Adrenal gland (tissue), 12 donors: ENCODE data around the gene NFE2. TPM values are rescaled to one million over a fixed set of nuclear protein-coding genes. Genes with fewer than 3 reads are reported as not detected.
A peak's percentile ranks its signal among the peaks of the same experiment; 100 is the strongest.

Source experiments
- DNase-seq, 7 donors: peaks; one replicate each; pipeline ENCODE4 v3.0.0-alpha.2; 2019 to 2020
- H3K27ac ChIP-seq, 5 donors: fragments of 200-600 bp; sonication (generic) in 4 of 5; 1 replicate in 3 of 5; 2 replicates in 2 of 5; pipeline versions ENCODE4 v1.5.1 to v1.8.0; 2016 to 2020; ENCODE audit warnings: mild to moderate bottlenecking in 1 of 5
- H3K27me3 ChIP-seq: fragments of 200-600 bp; 2 replicates; pipeline ENCODE4 v1.8.0; 2021
- H3K36me3 ChIP-seq, 2 donors: fragments of 200-600 bp; replicated peaks in 1 of 2; 1 replicate in 1 of 2; 2 replicates in 1 of 2; pipeline versions ENCODE4 v1.5.1 to v1.8.0; 2018 to 2022
- H3K4me1 ChIP-seq, 2 donors: fragments of 200-600 bp; replicated peaks in 1 of 2; 1 replicate in 1 of 2; 2 replicates in 1 of 2; pipeline versions ENCODE4 v1.5.1 to v1.8.0; 2018 to 2021
- H3K4me3 ChIP-seq, 4 donors: fragments of 200-600 bp; sonication (generic) in 3 of 4; one replicate each; pipeline ENCODE4 v1.5.1; 2016 to 2018
- H3K9me3 ChIP-seq, 3 donors: fragments of 200-600 bp; sonication (generic) in 1 of 3; replicated peaks in 1 of 3; 1 replicate in 2 of 3; 2 replicates in 1 of 3; pipeline versions ENCODE4 v1.5.1 to v1.8.0; 2016 to 2021
- CTCF ChIP-seq, 6 experiments: fragments of 450-650 bp in 4 of 6; fragments of 200-600 bp in 2 of 6; sonication (generic) in 1 of 6; IDR thresholded peaks; 1 replicate in 5 of 6; 2 replicates in 1 of 6; pipeline versions ENCODE4 v1.5.1 to v1.8.0; 2016 to 2021; ENCODE audit warnings: antibody characterized with exemption in 6 of 6, mild to moderate bottlenecking in 2 of 6, moderate library complexity in 1 of 6
- POLR2A ChIP-seq, 2 donors: fragments of 450-650 bp; IDR thresholded peaks; one replicate each; pipeline ENCODE4 v1.6.1; 2017; ENCODE audit warnings: antibody characterized with exemption in 2 of 2, mild to moderate bottlenecking in 2 of 2, moderate library complexity in 1 of 2
- WGBS, 4 donors: extraction: QIAGEN DNeasy Blood & Tissue Kit in 2 of 4; methylation state at CpG; one replicate each; pipeline versions ENCODE4 v1.1.5 to v1.1.7; 2013 to 2017; 5-methylcytosine and 5-hydroxymethylcytosine counted together
- intact Hi-C, 2 donors: fragments of 100-400 bp; cut with DNase I; formaldehyde crosslinking; loops; one replicate each; pipeline versions ENCODE4 v1.14.1 to v1.15.0; 2022 to 2023
- polyA plus RNA-seq, 3 donors: library from polyadenylated mRNA; stranded (reverse); fragments of 200-250 nt in 2 of 3; fragments of 350-450 nt in 1 of 3; fragmentation: Illumina TruSeq in 1 of 3; extraction: RNeasy Lipid Tissue Mini Kit (QIAGEN cat#74804) in 1 of 3; gene quantifications; one replicate each; pipeline ENCODE4 v1.2.3, GENCODE V29; 2013 to 2014
- total RNA-seq, 9 donors: library from RNA; depleted of rRNA in 4 of 9; stranded (reverse); fragments of >200 nt in 4 of 9; fragments of 120-200 nt in 1 of 9; fragmentation: NEBNext Ultra II Directional in 1 of 9; extraction: Animal tissue kit (Norgen Biotek cat#: 25700) in 1 of 9; gene quantifications; one replicate each; pipeline versions ENCODE4 v1.1.0 to v1.2.4, GENCODE V29; 2013 to 2023
- donor health status: healthy with polysubstance abuse.
- donor health status: Bipolar disorder and iron deficiency.
- donor health status: DM: yes; HTN: yes; CAD: no.
- donor health status: DM: no; HTN: no; CAD: no.
- donor health status: DM: no; HTN: no; CAD: no.
- donor health status: DM: yes; HTN: yes; CAD: no.

The NFE2 gene
- total and polyA plus RNA-seq, 12 donors = 0.13 to 3.8 (median 0.60) TPM; not detected in 6

GRCh38 chr12:54304187-54304810 is 3.5 kb upstream of the NFE2 start:
- Histone ChIP-seq H3K27ac (no peak overlapping the region), H3K36me3 (no peaks in the 10 kb centered on the region), H3K4me1 (peaks cover 7 to 17% of the 10 kb centered on the region in 2 donors), H3K4me3 (no peak overlapping the region), H3K9me3 (no peaks in the 10 kb centered on the region), H3K27me3 (peaks cover 3% of the 10 kb centered on the region)
- WGBS, 4 donors = 12 to 24% (median 21%) methylated on average over 10 to 12 of the region's 12 CpGs
- TF ChIP-seq CTCF (IDR thresholded peaks at IDR 0.05) (no peak), POLR2A (IDR thresholded peaks at IDR 0.05) (no peak)
- DNase-seq = peak; percentile 43 to 79 (median 73)
- intact Hi-C loops = no loop called here

- intact Hi-C loops = no loop called here
- TF ChIP-seq POLR2A (IDR thresholded peaks at IDR 0.05) (no peak), CTCF (IDR thresholded peaks at IDR 0.05) (no peak)
- H3K4me1 ChIP-seq = peaks cover 7 to 17% of the 10 kb centered on the region in 2 donors
These were observed 2.8 kb upstream of the NFE2 start for GRCh38 chr12:54303640-54304039.

GRCh38 chr12:54301428-54302048 is 723 bp upstream of the NFE2 start:
- H3K4me1 ChIP-seq = peaks cover 7 to 17% of the 10 kb centered on the region in 2 donors
- no peak for TF ChIP-seq CTCF (IDR thresholded peaks at IDR 0.05)
- TF ChIP-seq POLR2A (IDR thresholded peaks at IDR 0.05) = no peak

More at GRCh38 chr12:54303640-54304039, 2.8 kb upstream of the NFE2 start:
- H3K27ac ChIP-seq = no peak overlapping the region
- H3K27me3 ChIP-seq = peaks cover 3% of the 10 kb centered on the region
- no peak for DNase-seq
- no peaks in the 10 kb centered on the region for H3K36me3 ChIP-seq
- no peak overlapping the region for H3K4me3 ChIP-seq
- no peaks in the 10 kb centered on the region for H3K9me3 ChIP-seq

GRCh38 chr12:54300225-54300731 is 537 bp downstream of the NFE2 start:
- no peak for DNase-seq
- H3K4me1 ChIP-seq = peaks cover 7 to 17% of the 10 kb centered on the region in 2 donors
- H3K27me3 ChIP-seq = peaks cover 3% of the 10 kb centered on the region
- no peak for TF ChIP-seq CTCF (IDR thresholded peaks at IDR 0.05)
- 36 to 50% (median 42%) methylated on average over 3 of the region's 3 CpGs for WGBS, 4 donors
- no peak overlapping the region for H3K27ac ChIP-seq
- intact Hi-C loops = no loop called here
- peak overlapping the region in 2 of 4 donors; percentile 6 to 23 for H3K4me3 ChIP-seq
- no peaks in the 10 kb centered on the region for H3K36me3 ChIP-seq
- H3K9me3 ChIP-seq = no peaks in the 10 kb centered on the region

More at GRCh38 chr12:54301428-54302048, 723 bp upstream of the NFE2 start:
- H3K27ac ChIP-seq = no peak overlapping the region
- H3K36me3 ChIP-seq = no peaks in the 10 kb centered on the region
- intact Hi-C loops = no loop called here
- H3K9me3 ChIP-seq = no peaks in the 10 kb centered on the region
- H3K4me3 ChIP-seq = no peak overlapping the region
- DNase-seq = no peak
- 75 to 100% (median 82%) methylated on average over 1 of the region's 1 CpG for WGBS, 4 donors
- peaks cover 3% of the 10 kb centered on the region for H3K27me3 ChIP-seq
